Transverse colon (tissue), 4 donors: ENCODE data around the gene RASSF4. TPM values are rescaled to one million over a fixed set of nuclear protein-coding genes. Genes with fewer than 3 reads are reported as not detected.
A peak's percentile ranks its signal among the peaks of the same experiment; 100 is the strongest.

Experiments
- DNase-seq: peaks from one replicate; pipeline ENCODE4 v3.0.0-alpha.2; 2019
- H3K27ac ChIP-seq, 4 donors: fragments of 200-600 bp; sonication (generic); 2 replicates each; pipeline ENCODE4 v1.5.1; 2016 to 2018; ENCODE audit warnings: inconsistent platforms in 4 of 4
- H3K27me3 ChIP-seq: fragments of 200-600 bp; sonication (generic); 2 replicates; pipeline ENCODE4 v1.5.1; 2017; ENCODE audit warnings: inconsistent platforms
- H3K36me3 ChIP-seq, 4 donors: fragments of 200-600 bp; sonication (generic); 2 replicates each; pipeline ENCODE4 v1.5.1; 2017 to 2019; ENCODE audit warnings: inconsistent platforms in 4 of 4
- H3K4me1 ChIP-seq, 4 donors: fragments of 200-600 bp; sonication (generic); 2 replicates each; pipeline ENCODE4 v1.5.1; 2017 to 2020; ENCODE audit warnings: inconsistent platforms in 4 of 4
- H3K4me3 ChIP-seq, 4 donors: fragments of 200-600 bp; sonication (generic); 1 replicate in 1 of 4; 2 replicates in 3 of 4; pipeline versions ENCODE4 v1.5.1 to v1.6.1; 2017 to 2019; ENCODE audit warnings: inconsistent platforms in 4 of 4
- H3K9me3 ChIP-seq, 2 donors: fragments of 200-600 bp; sonication (generic); 2 replicates each; pipeline ENCODE4 v1.5.1; 2017 to 2019; ENCODE audit warnings: inconsistent platforms in 2 of 2
- EP300 ChIP-seq: sonication (generic); formaldehyde crosslinking; IDR thresholded peaks from one replicate; pipeline ENCODE4 v1.6.1; 2017; ENCODE audit warnings: antibody characterized with exemption, low read depth
- POLR2A ChIP-seq: fragments of 450-650 bp; IDR thresholded peaks from one replicate; pipeline ENCODE4 v1.6.1; 2016; ENCODE audit warnings: antibody characterized with exemption, mild to moderate bottlenecking, moderate library complexity
- POLR2AphosphoS5 ChIP-seq, 3 donors: sonication (generic); formaldehyde crosslinking; IDR thresholded peaks; one replicate each; pipeline ENCODE4 v1.6.1; 2016; ENCODE audit warnings: antibody characterized with exemption in 3 of 3
- WGBS, 2 donors: methylation state at CpG; one replicate each; pipeline ENCODE4 v1.1.5; 2018; ENCODE audit warnings: low coverage in 1 of 2; 5-methylcytosine and 5-hydroxymethylcytosine counted together
- in situ Hi-C, 4 donors: fragments of 200-750 bp; cut with MboI; loops; one replicate each; pipeline versions ENCODE4 v1.15.0 to v1.15.1; 2017; ENCODE audit warnings: low sequenced_read_pairs in 3 of 4, low pct_ligation_motif_present in 1 of 4, low pct_unique_long_range_greater_than_20kb in 1 of 4
- intact Hi-C: fragments of 100-400 bp; cut with DNase I; formaldehyde crosslinking; loops from one replicate; pipeline ENCODE4 v1.15.1; 2023; ENCODE audit warnings: low total_unique reads
- total RNA-seq, 4 donors: library from RNA; depleted of rRNA; stranded (reverse); fragments of >200 nt; gene quantifications; one replicate each; pipeline ENCODE4 v1.1.0, GENCODE V29; 2016
- TF ChIP-seq, protein P1 (sequence below), 5 experiments: fragments of 200-600 bp in 3 of 5; fragments of 450-650 bp in 2 of 5; sonication (generic) in 3 of 5; IDR thresholded peaks; 1 replicate in 2 of 5; 2 replicates in 3 of 5; pipeline ENCODE4 v1.5.1; 2016 to 2017; ENCODE audit warnings: antibody characterized with exemption in 5 of 5, inconsistent platforms in 3 of 5, mild to moderate bottlenecking in 2 of 5, moderate library complexity in 1 of 5

RASSF4 gene
- total RNA-seq, 4 donors from 2014 or later: 26.8 to 37.8 (median 27.5) TPM

DNA sequence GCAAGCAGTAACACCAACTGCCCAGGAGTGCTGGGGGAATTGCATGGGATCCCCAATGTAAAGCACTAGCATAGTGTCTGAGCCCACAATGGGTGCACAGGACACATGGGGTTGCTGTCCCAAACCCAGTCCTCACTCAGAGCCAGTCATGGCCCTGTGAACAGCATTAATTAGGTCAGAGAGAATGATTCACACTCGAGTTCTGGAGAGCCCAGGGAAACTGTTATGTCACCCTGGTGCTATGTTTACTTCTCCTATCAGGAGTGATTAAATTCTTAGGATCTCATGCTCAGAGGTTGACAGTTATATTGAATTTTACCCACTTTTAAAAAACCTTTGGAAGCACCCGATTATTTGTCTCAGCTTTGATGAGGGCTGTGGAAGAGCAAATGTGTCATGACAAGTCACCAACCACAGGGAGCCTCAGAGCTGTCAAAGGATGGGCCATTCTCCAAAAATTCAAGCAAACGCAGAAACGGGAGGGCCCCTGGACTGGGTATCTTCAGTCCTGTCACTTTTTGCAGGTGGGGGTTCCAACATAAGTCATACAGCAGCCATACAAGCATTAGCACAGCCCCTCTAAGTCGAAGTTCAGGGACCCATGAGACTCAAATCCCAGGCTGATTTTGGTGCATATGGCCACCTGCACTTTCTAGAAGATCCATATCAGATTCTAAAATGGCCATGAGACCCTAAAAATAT is 1.3 kb upstream of the RASSF4 start:
- H3K9me3 ChIP-seq: no peaks in the 10 kb centered on the region
- 29 to 31% methylated on average over 5 of the region's 5 CpGs for WGBS, 2 donors
- DNase-seq: no peak
- in situ Hi-C loops: no loop called here
- peak overlapping the region; percentile 89 to 96 (median 92) for H3K27ac ChIP-seq
- H3K27me3 ChIP-seq: no peaks in the 10 kb centered on the region
- H3K4me1 ChIP-seq: peaks cover 2 to 35% (median 22%) of the 10 kb centered on the region in 4 donors
- peak overlapping the region; percentile 30 to 80 (median 64) for H3K4me3 ChIP-seq
- no peaks in the 10 kb centered on the region for H3K36me3 ChIP-seq
- intact Hi-C loops: loop anchor here (2.0 kb wide), 1 partner anchor 44 kb away; no protein-coding TSS in a partner anchor
- TF ChIP-seq POLR2AphosphoS5 (IDR thresholded peaks at IDR 0.05) (no peak), EP300 (no peak), POLR2A (no peak)
- TF ChIP-seq, protein P1, sequence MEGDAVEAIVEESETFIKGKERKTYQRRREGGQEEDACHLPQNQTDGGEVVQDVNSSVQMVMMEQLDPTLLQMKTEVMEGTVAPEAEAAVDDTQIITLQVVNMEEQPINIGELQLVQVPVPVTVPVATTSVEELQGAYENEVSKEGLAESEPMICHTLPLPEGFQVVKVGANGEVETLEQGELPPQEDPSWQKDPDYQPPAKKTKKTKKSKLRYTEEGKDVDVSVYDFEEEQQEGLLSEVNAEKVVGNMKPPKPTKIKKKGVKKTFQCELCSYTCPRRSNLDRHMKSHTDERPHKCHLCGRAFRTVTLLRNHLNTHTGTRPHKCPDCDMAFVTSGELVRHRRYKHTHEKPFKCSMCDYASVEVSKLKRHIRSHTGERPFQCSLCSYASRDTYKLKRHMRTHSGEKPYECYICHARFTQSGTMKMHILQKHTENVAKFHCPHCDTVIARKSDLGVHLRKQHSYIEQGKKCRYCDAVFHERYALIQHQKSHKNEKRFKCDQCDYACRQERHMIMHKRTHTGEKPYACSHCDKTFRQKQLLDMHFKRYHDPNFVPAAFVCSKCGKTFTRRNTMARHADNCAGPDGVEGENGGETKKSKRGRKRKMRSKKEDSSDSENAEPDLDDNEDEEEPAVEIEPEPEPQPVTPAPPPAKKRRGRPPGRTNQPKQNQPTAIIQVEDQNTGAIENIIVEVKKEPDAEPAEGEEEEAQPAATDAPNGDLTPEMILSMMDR (IDR thresholded peaks at IDR 0.05): no peak

DNA sequence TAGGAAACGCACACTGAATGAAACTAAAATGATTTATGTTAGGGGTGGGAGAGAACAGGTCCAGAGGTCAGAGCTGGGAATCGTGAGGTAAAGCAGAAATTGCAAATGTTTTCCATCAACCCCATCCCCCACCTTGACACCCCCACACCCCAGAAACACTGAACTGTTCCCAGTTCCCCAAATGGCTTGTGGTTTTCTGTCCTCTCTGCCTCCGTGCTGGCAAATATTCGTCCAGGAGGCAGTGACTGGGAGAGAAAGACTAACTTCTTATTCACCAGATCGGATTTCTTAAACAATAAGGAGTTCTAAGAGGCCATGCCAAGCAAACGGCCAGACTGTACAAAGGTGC is 730 bp upstream of the RASSF4 start:
- 0 to 2% methylated on average over 1 to 6 of the region's 6 CpGs for whole genome bisulfite sequencing, 2 donors
- Histone ChIP-seq H3K9me3 (no peaks in the 10 kb centered on the region), H3K27me3 (no peaks in the 10 kb centered on the region), H3K4me1 (peaks cover 6 to 40% (median 25%) of the 10 kb centered on the region in 4 donors), H3K36me3 (no peaks in the 10 kb centered on the region), H3K27ac (peak overlapping the region; percentile 89 to 96 (median 92)), H3K4me3 (peak overlapping the region; percentile 30 to 80 (median 64))
- TF ChIP-seq POLR2A (no peak), EP300 (no peak), POLR2AphosphoS5 (IDR thresholded peaks at IDR 0.05) (no peak)
- TF ChIP-seq, protein P1 (IDR thresholded peaks at IDR 0.05): no peak
- intact Hi-C loops (loop anchor here (2.0 kb wide), 1 partner anchor 44 kb away; no protein-coding TSS in a partner anchor), in situ Hi-C loops (no loop called here)
- DNase-seq: no peak

DNA sequence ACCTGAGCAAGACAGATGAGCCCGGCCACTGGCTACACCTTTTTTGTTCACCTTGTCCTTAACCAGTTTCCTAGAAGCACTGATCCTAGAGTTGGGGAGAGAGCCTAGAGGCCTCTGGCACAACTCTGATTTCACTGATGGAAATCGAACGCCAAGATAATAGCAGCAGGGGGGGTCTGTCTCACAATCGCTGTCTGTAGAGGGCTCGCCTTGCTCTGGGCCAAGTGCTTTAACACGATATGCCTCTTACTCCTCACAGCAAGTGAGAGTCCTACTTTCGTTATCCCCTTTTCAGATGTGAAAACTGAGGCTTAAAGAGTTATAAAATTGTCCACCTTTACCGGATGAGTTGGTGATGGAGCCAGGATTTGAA is 472 bp downstream of the RASSF4 start:
- in situ Hi-C loops: no loop called here
- Histone ChIP-seq H3K9me3 (no peaks in the 10 kb centered on the region), H3K36me3 (no peaks in the 10 kb centered on the region), H3K27ac (peak overlapping the region; percentile 89 to 96 (median 92)), H3K4me3 (peak overlapping the region; percentile 39 to 80 (median 64)), H3K4me1 (peaks cover 9 to 52% (median 35%) of the 10 kb centered on the region in 4 donors), H3K27me3 (no peaks in the 10 kb centered on the region)
- intact Hi-C loops: no loop called here
- no peak for DNase-seq
- WGBS, 2 donors: 29 to 40% methylated on average over 1 to 8 of the region's 8 CpGs
- TF ChIP-seq POLR2AphosphoS5 (IDR thresholded peaks at IDR 0.05): no peak
- TF ChIP-seq POLR2A: no peak
- TF ChIP-seq, protein P1 (IDR thresholded peaks at IDR 0.05): no peak
- TF ChIP-seq EP300: no peak

DNA sequence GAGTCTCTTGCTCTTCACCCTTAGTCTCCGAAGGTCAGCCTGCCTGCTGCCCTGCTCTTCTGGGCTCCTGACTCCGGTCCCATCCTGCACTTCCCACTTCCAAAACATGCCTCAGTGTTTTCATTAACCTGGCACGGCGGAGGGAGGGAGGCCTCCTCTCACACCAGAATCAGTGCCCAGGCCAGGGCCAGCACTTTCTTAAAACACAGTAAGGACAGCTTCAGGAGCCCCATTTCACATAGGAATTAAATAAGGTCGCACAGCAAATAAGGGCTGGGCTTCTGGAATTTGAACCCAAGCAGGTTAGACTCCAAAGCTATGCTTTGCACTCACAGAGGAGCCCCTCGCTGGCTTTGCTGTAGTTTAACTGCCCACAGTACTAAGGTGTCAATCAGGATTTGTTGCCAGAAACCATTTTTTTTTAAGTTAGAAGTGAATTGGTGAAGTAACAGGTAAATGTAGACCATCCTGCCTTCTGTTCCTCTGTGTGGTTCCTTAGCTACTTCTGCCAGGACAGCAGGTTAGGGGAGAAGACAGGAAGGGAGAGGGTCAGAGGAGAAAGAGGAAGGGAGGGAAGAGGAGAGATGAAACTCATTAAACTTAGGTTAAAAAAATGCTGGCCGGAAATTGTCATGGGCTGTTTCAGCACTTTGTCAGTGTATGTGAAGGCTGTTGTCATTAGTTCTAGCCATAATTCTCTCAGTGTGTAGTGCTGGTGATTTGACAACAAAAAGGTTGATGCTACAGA is 1.1 kb downstream of the RASSF4 start:
- H3K27ac ChIP-seq: peak overlapping the region; percentile 89 to 96 (median 92)
- no peaks in the 10 kb centered on the region for H3K9me3 ChIP-seq
- TF ChIP-seq POLR2A (no peak), POLR2AphosphoS5 (IDR thresholded peaks at IDR 0.05) (no peak), EP300 (no peak)
- TF ChIP-seq, protein P1 (IDR thresholded peaks at IDR 0.05): no peak
- H3K4me1 ChIP-seq: peaks cover 9 to 58% (median 35%) of the 10 kb centered on the region in 4 donors
- H3K27me3 ChIP-seq: no peaks in the 10 kb centered on the region
- intact Hi-C loops (no loop called here), in situ Hi-C loops (no loop called here)
- DNase-seq: no peak
- H3K4me3 ChIP-seq: peak overlapping the region in 3 of 4 donors; percentile 60 to 80 (median 68)
- no peaks in the 10 kb centered on the region for H3K36me3 ChIP-seq
- WGBS, 2 donors: 49 to 81% methylated on average over 2 to 7 of the region's 7 CpGs
